Gastrocnemius medialis (tissue), 4 donors: ENCODE data around the gene STRN4.

ENCODE experiments used
- POLR2A ChIP-seq, 2 donors: fragments of 450-650 bp; IDR thresholded peaks; one replicate each; pipeline ENCODE4 v1.6.1; 2017; ENCODE audit warnings: antibody characterized with exemption in 2 of 2, mild to moderate bottlenecking in 2 of 2, moderate library complexity in 2 of 2
- TF ChIP-seq, protein P1 (sequence below), 5 experiments: fragments of 450-650 bp in 3 of 5; fragments of 200-600 bp in 2 of 5; sonication (generic) in 2 of 5; IDR thresholded peaks in 4 of 5; conservative IDR thresholded peaks in 1 of 5; 1 replicate in 4 of 5; 2 replicates in 1 of 5; pipeline ENCODE4 v1.5.1; 2016 to 2019; ENCODE audit warnings: antibody characterized with exemption in 5 of 5, mild to moderate bottlenecking in 3 of 5, moderate library complexity in 3 of 5

DNA sequence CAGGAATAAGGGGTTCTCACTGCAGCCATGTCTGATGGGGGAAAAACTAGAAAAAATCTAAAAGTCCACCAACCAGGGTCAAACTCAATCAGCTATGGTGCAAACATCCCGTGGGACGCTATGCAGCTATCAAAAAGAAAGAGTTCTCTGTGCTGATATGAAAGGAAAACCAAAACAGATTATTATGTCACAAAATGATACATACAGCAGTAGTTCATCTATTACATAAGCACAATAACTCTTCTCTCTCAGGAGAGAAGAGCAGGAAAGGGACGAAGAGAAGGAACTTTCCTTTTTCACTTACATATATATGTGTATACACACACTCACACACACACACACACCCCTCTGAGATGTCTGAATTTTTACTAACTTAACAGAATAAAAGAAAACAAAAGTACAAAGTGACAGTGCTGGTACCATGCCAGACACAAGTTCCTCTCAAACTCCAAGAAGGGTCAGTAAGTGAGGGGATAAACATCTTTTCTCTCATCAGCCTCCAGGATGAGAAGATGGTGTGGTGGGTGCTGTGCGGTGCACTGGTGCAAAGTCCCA is 3.2 kb downstream of the STRN4 start:
- TF ChIP-seq, protein P1, sequence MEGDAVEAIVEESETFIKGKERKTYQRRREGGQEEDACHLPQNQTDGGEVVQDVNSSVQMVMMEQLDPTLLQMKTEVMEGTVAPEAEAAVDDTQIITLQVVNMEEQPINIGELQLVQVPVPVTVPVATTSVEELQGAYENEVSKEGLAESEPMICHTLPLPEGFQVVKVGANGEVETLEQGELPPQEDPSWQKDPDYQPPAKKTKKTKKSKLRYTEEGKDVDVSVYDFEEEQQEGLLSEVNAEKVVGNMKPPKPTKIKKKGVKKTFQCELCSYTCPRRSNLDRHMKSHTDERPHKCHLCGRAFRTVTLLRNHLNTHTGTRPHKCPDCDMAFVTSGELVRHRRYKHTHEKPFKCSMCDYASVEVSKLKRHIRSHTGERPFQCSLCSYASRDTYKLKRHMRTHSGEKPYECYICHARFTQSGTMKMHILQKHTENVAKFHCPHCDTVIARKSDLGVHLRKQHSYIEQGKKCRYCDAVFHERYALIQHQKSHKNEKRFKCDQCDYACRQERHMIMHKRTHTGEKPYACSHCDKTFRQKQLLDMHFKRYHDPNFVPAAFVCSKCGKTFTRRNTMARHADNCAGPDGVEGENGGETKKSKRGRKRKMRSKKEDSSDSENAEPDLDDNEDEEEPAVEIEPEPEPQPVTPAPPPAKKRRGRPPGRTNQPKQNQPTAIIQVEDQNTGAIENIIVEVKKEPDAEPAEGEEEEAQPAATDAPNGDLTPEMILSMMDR (IDR thresholded peaks at IDR 0.05 in 4 of 5, conservative IDR thresholded peaks at IDR 0.05 in 1 of 5), result no peak
- TF ChIP-seq POLR2A (IDR thresholded peaks at IDR 0.05), result no peak
